Tibial artery (tissue), 4 donors: ENCODE data around the gene ELAVL1.

Experiments used
- DNase-seq, 2 donors: peaks; one replicate each; pipeline ENCODE4 v3.0.0-alpha.2; 2019
- H3K27ac ChIP-seq, 2 donors: fragments of 200-600 bp; sonication (generic) in 1 of 2; 1 replicate in 1 of 2; 2 replicates in 1 of 2; pipeline ENCODE4 v1.5.1; 2018 to 2019; ENCODE audit warnings: mild to moderate bottlenecking in 1 of 2
- H3K27me3 ChIP-seq, 2 donors: fragments of 200-600 bp; sonication (generic) in 1 of 2; one replicate each; pipeline versions ENCODE4 v1.5.1 to v1.6.0; 2016 to 2019
- H3K36me3 ChIP-seq, 3 donors: fragments of 200-600 bp; sonication (generic) in 2 of 3; one replicate each; pipeline ENCODE4 v1.5.1; 2016 to 2019; ENCODE audit warnings: mild to moderate bottlenecking in 2 of 3
- H3K4me1 ChIP-seq, 4 donors: fragments of 200-600 bp; sonication (generic) in 2 of 4; 1 replicate in 3 of 4; 2 replicates in 1 of 4; pipeline ENCODE4 v1.5.1; 2016 to 2019
- H3K4me3 ChIP-seq, 2 donors: fragments of 200-600 bp; sonication (generic) in 1 of 2; 1 replicate in 1 of 2; 2 replicates in 1 of 2; pipeline ENCODE4 v1.5.1; 2018 to 2019; ENCODE audit warnings: mild to moderate bottlenecking in 2 of 2
- H3K9me3 ChIP-seq, 3 donors: fragments of 200-600 bp; sonication (generic) in 1 of 3; one replicate each; pipeline ENCODE4 v1.5.1; 2016 to 2019
- CTCF ChIP-seq, 2 experiments: fragments of 200-600 bp in 1 of 2; fragments of 450-650 bp in 1 of 2; IDR thresholded peaks; one replicate each; pipeline ENCODE4 v1.5.1; 2017 to 2019; ENCODE audit warnings: antibody characterized with exemption in 2 of 2, mild to moderate bottlenecking in 1 of 2, moderate library complexity in 1 of 2
- intact Hi-C: fragments of 100-400 bp; cut with DNase I; formaldehyde crosslinking; loops from one replicate; pipeline ENCODE4 v1.15.0; 2023; ENCODE audit warnings: low total_unique reads

ELAVL1 gene

GRCh38 chr19:7947939-7948338 lies 57.5 kb downstream of the ELAVL1 start:
- no peak for TF ChIP-seq CTCF (IDR thresholded peaks at IDR 0.05)
- no peaks in the 10 kb centered on the region for H3K27me3 ChIP-seq
- no peak for DNase-seq
- H3K36me3 ChIP-seq: no peaks in the 10 kb centered on the region
- H3K27ac ChIP-seq: no peak overlapping the region
- H3K4me1 ChIP-seq: peaks cover 0 to 1% (median under 1%) of the 10 kb centered on the region in 4 donors
- intact Hi-C loops: loop anchor here (5.0 to 10.0 kb wide), 2 partner anchors 57 to 304 kb away; partner anchors contain the start of gene ELAVL1
- no peaks in the 10 kb centered on the region for H3K9me3 ChIP-seq
- no peak overlapping the region for H3K4me3 ChIP-seq

GRCh38 chr19:7944177-7944761 lies 61.2 kb downstream of the ELAVL1 start:
- intact Hi-C loops: loop anchor here (10.0 kb wide), 1 partner anchor 61 kb away; the partner anchor contains the start of gene ELAVL1
- DNase-seq: peak; percentile 89 to 93
- peak overlapping the region; percentile 82 to 93 for H3K4me3 ChIP-seq
- H3K36me3 ChIP-seq: peaks cover 17 to 21% (median 17%) of the 10 kb centered on the region in 3 donors
- peak; percentile 73 to 84 for TF ChIP-seq CTCF (IDR thresholded peaks at IDR 0.05)
- H3K27me3 ChIP-seq: no peaks in the 10 kb centered on the region
- H3K4me1 ChIP-seq: peaks cover 0 to 29% (median 17%) of the 10 kb centered on the region in 4 donors
- H3K9me3 ChIP-seq: no peaks in the 10 kb centered on the region
- H3K27ac ChIP-seq: peak overlapping the region; percentile 99 to 100

- H3K27me3 ChIP-seq: no peaks in the 10 kb centered on the region
- DNase-seq: peak; percentile 99 to 100
- peak within 1 kb of the TSS; percentile 82 to 93 for H3K4me3 ChIP-seq
- intact Hi-C loops: loop anchor here (10.0 kb wide), 1 partner anchor 61 kb away; the partner anchor contains the start of gene ELAVL1
- TF ChIP-seq CTCF (IDR thresholded peaks at IDR 0.05): no peak
- peak within 1 kb of the TSS; percentile 99 to 100 for H3K27ac ChIP-seq
- H3K4me1 ChIP-seq: peaks cover 0 to 29% (median 17%) of the 10 kb centered on the region in 4 donors
- peaks cover 19 to 27% (median 20%) of the 10 kb centered on the region in 3 donors for H3K36me3 ChIP-seq
- no peaks in the 10 kb centered on the region for H3K9me3 ChIP-seq
Observed at GRCh38 chr19:7943444-7944176, 61.8 kb downstream of the ELAVL1 start, which contains the start of gene TIMM44. Gene TIMM44 (minus strand): TSS chr19:7943666. CDS start chr19:7943651, 15 bp downstream.

- no peak for DNase-seq
- Histone ChIP-seq H3K4me1 (peaks cover 0 to 29% (median 17%) of the 10 kb centered on the region in 4 donors), H3K4me3 (peak overlapping the region; percentile 82 to 93), H3K36me3 (peaks cover 21 to 33% (median 25%) of the 10 kb centered on the region in 3 donors), H3K9me3 (no peaks in the 10 kb centered on the region), H3K27me3 (no peaks in the 10 kb centered on the region), H3K27ac (peak overlapping the region; percentile 99 to 100)
- intact Hi-C loops: loop anchor here (10.0 kb wide), 1 partner anchor 62 kb away; the partner anchor contains the start of gene ELAVL1
- TF ChIP-seq CTCF (IDR thresholded peaks at IDR 0.05): no peak
Observed at GRCh38 chr19:7942981-7943443, 62.4 kb downstream of the ELAVL1 start.

- peaks cover 0 to 29% (median 17%) of the 10 kb centered on the region in 4 donors for H3K4me1 ChIP-seq
- peaks cover 30 to 43% (median 34%) of the 10 kb centered on the region in 3 donors for H3K36me3 ChIP-seq
- TF ChIP-seq CTCF (IDR thresholded peaks at IDR 0.05): no peak
- no peak for DNase-seq
- intact Hi-C loops: loop anchor here (10.0 kb wide), 1 partner anchor 63 kb away; the partner anchor contains the start of gene ELAVL1
- H3K9me3 ChIP-seq: no peaks in the 10 kb centered on the region
- H3K4me3 ChIP-seq: peak overlapping the region; percentile 82 to 93
- no peaks in the 10 kb centered on the region for H3K27me3 ChIP-seq
- peak overlapping the region in 1 of 2 donors; percentile 6 for H3K27ac ChIP-seq
Observed at GRCh38 chr19:7941895-7942596, 63.4 kb downstream of the ELAVL1 start.
